ENCODE results near the gene PCDH1.
"Not testable (repeated sequence)": the region's sequence is repeated elsewhere in the genome, so short reads cannot be mapped to it uniquely, and the experiment has no call there.

The PCDH1 gene

DNA sequence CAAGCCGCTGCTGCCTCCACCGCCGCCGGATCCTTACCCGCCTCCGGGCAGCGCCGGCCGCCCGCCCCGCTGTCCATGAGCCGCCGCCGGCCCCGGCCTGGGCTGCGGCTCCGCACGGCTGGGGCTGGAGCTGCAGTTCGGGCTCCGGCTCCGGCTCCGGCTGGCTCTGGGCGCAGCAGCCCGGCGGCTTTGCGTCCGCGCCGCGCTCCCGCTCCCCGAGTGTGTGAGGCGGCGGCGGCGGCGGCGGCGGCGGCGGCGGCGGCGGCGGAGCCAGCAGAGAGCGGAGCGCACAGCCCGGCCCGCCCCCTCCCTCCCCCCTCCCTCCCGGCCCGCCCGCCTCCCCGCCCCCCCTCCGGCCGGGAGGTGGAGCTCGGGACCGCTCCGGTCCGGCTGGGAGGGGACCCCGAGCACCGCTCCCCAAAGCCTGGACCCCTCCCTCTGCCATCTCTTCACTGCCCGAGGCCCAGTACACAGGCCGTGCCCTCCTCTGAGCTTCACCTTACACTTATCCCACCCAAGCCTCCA, at the start of gene PCDH1:
TSS of gene PCDH1 (minus strand) at position 225 of the 525 bp plus-strand sequence. CDS start at position 77, 148 bp downstream.
- DNase-seq (ENCODE audit: low spot score), result peak; percentile 34

- no peak for DNase-seq (ENCODE audit: low spot score)
Measured at GRCh38 chr5:141926434-141926833, 48.2 kb upstream of the PCDH1 start.

GRCh38 chr5:141923448-141924313, 45.5 kb upstream of the PCDH1 start, which contains the start of gene DELE1:
Gene DELE1, plus strand, starts transcription at chr5:141923871. Its CDS starts 71 bp downstream, at chr5:141923942.
- DNase-seq (ENCODE audit: low spot score), result peak; percentile 90

DNA sequence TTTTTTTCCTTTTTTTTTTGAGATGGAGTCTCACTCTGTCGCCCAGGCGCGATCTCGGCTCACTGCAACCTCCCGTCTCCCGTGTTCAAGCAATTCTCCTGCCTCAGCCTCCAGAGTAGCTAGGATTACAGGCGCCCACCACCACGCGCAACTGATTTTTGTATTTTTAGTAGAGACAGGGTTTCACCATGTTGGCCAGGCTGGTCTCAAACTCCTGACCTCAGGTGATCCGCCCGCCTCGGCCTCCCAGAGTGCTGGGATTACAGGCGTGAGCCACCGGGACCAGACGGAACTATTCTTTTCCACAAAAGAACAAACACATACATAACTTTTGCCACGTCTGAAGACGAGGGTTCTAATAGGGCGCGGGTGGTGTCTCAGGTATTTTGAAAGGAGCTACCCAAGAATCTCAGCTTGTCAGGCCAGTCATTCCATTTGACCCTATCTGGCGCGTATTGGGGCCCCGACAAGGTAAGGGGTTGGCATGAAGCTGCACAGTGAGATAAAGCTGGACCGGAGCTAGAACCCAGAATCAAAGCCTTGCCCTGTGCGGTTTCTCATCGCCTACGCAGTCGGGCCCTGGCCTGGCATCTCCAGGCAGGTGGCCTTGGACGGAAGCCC, 44.7 kb upstream of the PCDH1 start:
- DNase-seq (ENCODE audit: low spot score), result not testable (repeated sequence)

GRCh38 chr5:141920771-141921170, 42.6 kb upstream of the PCDH1 start:
- no peak for DNase-seq (ENCODE audit: low spot score)

GRCh38 chr5:141919218-141920119, 41.3 kb upstream of the PCDH1 start:
- no peak for DNase-seq (ENCODE audit: low spot score)

DNA sequence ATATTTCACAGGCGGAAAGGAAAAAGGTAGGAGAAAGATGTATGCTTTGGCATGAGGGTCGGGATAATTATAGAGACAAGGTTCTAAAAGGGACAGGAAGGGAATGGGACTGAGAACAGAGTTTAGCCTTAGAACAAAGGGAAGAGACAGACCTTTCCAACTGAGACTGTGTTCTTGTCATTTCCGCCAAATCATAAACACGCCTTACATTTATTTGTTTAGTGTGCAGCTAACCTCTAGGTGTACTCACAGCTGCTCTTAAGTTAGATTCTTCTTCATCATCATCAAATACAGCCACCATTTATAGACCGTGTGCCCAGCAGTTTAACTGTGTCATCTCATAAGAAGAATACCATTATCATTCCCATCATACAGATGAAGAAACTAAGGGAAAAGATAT, 39.5 kb upstream of the PCDH1 start:
- no peak for DNase-seq (ENCODE audit: low spot score)

DNA sequence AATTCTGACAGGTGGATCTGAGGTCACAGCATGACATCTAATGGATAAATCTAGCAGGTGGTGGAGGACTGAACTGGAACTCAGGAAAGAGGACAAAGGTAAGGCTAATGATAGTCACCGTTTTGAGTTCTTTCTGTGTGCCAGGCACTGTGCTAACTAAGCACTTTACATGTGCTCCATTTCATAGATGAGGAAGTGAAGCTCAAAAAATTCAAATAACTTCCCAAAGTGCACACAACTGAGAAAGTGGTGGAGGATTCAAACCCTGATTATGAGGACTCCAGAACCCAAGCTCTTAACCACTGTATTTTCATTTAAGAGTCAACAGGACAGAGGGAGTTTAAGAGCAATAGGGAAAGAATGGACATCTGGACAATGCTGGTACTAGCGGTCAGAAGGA, 38.3 kb upstream of the PCDH1 start:
- no peak for DNase-seq (ENCODE audit: low spot score)

- no peak for DNase-seq (ENCODE audit: low spot score)
Measured at GRCh38 chr5:141915881-141916336, 37.7 kb upstream of the PCDH1 start.

DNA sequence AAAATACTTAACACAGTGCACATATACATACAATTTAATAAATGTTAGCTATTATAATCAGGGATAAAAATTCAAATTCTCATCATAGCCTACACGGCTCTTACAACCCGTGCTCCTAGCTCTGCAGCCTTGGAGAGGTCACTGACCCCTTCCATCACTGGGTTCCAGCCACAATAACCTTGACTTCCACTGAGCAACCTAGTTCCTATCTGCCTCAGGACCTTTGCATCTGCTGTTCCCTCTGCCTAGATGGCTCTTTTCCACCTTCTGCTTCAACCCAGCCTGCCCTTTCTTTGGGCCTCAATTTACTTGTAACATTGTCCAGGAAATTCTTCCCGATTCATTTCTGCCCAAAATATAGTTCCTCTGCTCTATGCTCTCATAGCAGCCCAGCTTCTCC, 36.6 kb upstream of the PCDH1 start:
- DNase-seq (ENCODE audit: low spot score), result no peak

DNA sequence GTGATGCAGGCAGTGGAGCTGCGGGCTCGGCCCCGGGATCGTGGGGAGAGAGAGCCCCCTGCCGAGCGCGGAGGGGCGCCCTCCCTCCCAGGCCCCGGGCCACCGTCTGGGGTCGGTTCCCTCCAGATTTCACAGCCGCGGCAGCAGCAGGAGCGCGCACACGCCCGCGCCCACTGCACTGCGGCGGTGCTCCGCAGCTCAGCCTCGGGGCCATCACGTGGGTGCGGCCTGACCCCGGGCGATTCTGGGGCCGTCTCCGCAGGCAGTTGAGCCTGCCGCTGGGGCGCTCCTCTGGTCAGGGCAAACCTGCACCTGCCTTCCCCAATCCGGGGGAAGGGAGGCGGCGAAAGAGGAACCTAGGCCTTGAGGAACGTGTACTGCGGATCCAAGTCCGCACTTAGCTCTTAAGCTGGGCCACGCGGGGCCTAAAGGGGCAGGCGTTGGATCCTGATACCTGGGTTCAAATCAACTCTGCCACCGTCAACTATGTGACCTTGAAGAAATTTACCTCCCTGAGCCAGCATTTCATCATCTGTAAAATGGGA, 36.1 kb upstream of the PCDH1 start:
- DNase-seq (ENCODE audit: low spot score), result peak; percentile 53

DNA sequence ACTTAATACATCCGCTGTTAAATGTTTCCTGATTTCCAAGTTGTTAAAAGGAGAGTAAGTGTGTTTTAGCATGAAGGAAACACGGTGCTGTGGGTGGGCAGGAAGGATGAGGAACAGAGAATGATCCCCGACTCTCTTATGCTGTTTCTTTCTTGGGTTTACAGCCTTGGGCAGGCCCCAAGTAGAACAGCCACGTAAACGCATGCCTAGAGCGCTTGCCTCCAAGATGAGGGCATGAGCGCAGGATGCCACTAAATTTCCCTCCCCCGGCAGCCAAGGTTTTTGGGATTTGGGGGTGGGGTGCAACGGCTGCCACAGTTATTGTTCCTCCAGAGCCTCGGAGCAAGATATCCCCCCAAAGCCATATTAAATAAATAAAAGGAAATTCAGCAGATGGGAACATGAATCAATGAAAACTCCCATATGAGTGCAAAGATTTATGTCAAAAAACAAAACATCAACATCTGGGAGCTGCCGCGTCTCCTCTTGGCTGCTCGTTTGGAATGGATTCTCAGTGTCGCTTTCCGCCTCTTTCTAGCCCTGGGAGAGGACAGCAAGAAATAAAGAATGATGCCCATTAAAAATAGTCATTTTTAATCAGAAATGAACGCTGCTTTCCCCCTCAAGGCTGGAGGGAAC, 35.5 kb upstream of the PCDH1 start:
- peak; percentile 22 for DNase-seq (ENCODE audit: low spot score)

- DNase-seq (ENCODE audit: low spot score), result no peak
Measured at GRCh38 chr5:141910271-141910673, 32.1 kb upstream of the PCDH1 start.

- no peak for DNase-seq (ENCODE audit: low spot score)
Measured at GRCh38 chr5:141909212-141909611, 31.0 kb upstream of the PCDH1 start.

- no peak for DNase-seq (ENCODE audit: low spot score)
Measured at GRCh38 chr5:141908796-141909195, 30.6 kb upstream of the PCDH1 start.

GRCh38 chr5:141906972-141907371, 28.8 kb upstream of the PCDH1 start:
- no peak for DNase-seq (ENCODE audit: low spot score)

DNA sequence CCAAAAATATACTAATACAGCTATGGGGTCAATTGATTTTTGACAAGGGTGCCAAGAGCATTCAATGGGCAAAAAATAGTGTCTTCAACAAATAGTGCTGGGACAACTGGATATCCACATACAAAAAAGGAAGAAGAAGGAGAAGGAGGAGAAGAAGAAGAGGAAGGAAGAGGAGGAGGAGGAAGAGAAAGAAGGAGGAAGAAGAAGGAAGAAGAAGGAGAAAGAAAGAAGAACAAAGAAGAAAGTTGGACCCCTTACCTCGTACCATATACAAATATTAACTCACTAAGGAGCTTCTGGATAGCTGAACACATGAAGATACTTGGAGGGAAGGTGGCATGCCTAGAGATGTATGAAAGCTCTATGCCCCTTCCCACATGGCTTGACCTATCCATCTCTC, 28.3 kb upstream of the PCDH1 start:
- no peak for DNase-seq (ENCODE audit: low spot score)

- DNase-seq (ENCODE audit: low spot score), result no peak
Measured at GRCh38 chr5:141904551-141904950, 26.3 kb upstream of the PCDH1 start.

- no peak for DNase-seq (ENCODE audit: low spot score)
Measured at GRCh38 chr5:141903261-141903660, 25.1 kb upstream of the PCDH1 start.

DNA sequence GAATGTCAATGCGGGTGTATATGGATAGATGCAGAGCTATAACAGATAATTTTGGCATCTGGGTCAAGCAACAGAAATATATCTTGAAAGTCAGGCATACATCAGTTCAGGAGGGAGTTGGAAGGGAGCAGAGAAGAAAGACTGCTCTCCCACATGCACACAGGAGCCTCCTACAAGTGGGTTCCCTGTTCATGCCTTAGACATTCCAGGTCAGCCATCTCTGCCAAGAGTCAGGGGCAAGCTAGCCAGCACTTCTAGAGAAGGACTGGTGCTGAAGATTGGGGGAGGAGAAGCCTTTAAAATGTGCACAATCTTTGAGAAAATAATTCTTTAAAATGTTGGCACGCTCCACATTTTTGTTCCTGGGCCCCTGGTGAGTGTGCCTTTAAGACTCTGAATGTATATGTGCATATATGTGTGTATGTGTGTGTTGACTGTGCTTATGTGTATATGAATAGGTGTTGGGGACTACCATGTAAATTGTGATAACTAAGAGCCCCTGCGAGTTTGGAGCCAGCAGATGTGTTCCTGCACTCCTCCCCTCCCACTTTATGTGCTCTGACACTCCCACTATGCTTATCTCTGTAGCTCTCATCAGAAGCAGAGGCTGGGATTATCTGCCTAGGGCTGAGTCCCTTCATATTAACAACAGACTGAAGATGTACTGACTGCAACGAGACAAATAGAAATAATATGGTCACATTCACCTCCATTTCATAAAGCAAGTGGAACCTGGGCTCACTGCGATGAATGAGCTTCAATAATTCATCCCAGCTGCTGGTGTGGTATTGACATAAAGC, 24.0 kb upstream of the PCDH1 start:
- no peak for DNase-seq (ENCODE audit: low spot score)

Data from pons (tissue), 1 donor.